Right lobe of liver (tissue), 6 donors: ENCODE data around the gene FAM98B. TPM values are rescaled to one million over a fixed set of nuclear protein-coding genes. Genes with fewer than 3 reads are reported as not detected.

Source experiments
- ATAC-seq, 4 donors: fragments of 200-7000 bp; cut with Tn5 transposase; one replicate each; pipeline ENCODE4 v1.9.1; 2020; ENCODE audit warnings: mild to moderate bottlenecking in 4 of 4, moderate library complexity in 4 of 4
- DNase-seq, 3 donors: peaks; one replicate each; pipeline ENCODE4 v3.0.0-alpha.2; 2020
- H3K27ac ChIP-seq, 3 donors: fragments of 200-600 bp; one replicate each; pipeline ENCODE4 v1.8.0; 2022
- H3K27me3 ChIP-seq, 2 donors: fragments of 200-600 bp; one replicate each; pipeline ENCODE4 v1.8.0; 2022
- H3K36me3 ChIP-seq, 4 donors: fragments of 200-600 bp; sonication (generic) in 1 of 4; one replicate each; pipeline versions ENCODE4 v1.5.1 to v1.8.0; 2017 to 2022; ENCODE audit warnings: control low read depth in 1 of 4
- H3K4me1 ChIP-seq, 4 donors: fragments of 200-600 bp; sonication (generic) in 1 of 4; one replicate each; pipeline versions ENCODE4 v1.5.1 to v1.8.0; 2017 to 2022; ENCODE audit warnings: control low read depth in 1 of 4
- H3K4me3 ChIP-seq, 3 donors: fragments of 200-600 bp; one replicate each; pipeline ENCODE4 v1.8.0; 2022
- H3K9me3 ChIP-seq, 4 donors: fragments of 200-600 bp; sonication (generic) in 1 of 4; one replicate each; pipeline versions ENCODE4 v1.5.1 to v1.8.0; 2017 to 2022; ENCODE audit warnings: control low read depth in 1 of 4
- CTCF ChIP-seq, 4 donors: fragments of 200-600 bp in 3 of 4; fragments of 450-650 bp in 1 of 4; IDR thresholded peaks; one replicate each; pipeline versions ENCODE4 v1.5.1 to v1.8.0; 2016 to 2022; ENCODE audit warnings: antibody characterized with exemption in 4 of 4, mild to moderate bottlenecking in 2 of 4
- POLR2A ChIP-seq: fragments of 450-650 bp; IDR thresholded peaks from one replicate; pipeline ENCODE4 v1.6.1; 2017; ENCODE audit warnings: antibody characterized with exemption, mild to moderate bottlenecking
- WGBS: methylation state at CpG from one replicate; pipeline ENCODE4 v1.1.6; 2018; ENCODE audit warnings: low coverage, low lambda C conversion rate; ENCODE audit not compliant: insufficient coverage; ENCODE audit errors: missing lambda C conversion rate; 5-methylcytosine and 5-hydroxymethylcytosine counted together
- intact Hi-C, 2 donors: fragments of 100-400 bp; cut with DNase I; formaldehyde crosslinking; loops; one replicate each; pipeline versions ENCODE4 v1.11.2 to v1.14.1; 2022
- total RNA-seq, 6 experiments: library from RNA; depleted of rRNA in 2 of 6; stranded (reverse); fragments of >200 nt in 2 of 6; fragmentation: NEBNext Ultra II Directional in 3 of 6; extraction: Animal tissue kit (Norgen Biotek cat#: 25700) in 3 of 6; gene quantifications; one replicate each; pipeline versions ENCODE4 v1.1.0 to v1.2.4, GENCODE V29; 2016 to 2023
- donor health status: DM: no; HTN: yes; CAD: no.
- donor health status: DM: no; HTN: no; CAD: no.
- donor health status: DM: no; HTN: no; CAD: no.
- donor health status: DM: no; HTN: yes; CAD: no.
- donor health status: DM: no; HTN: yes; CAD: no.

Gene FAM98B
- total RNA-seq, 6 experiments from 2014 or later, result 2.6 to 7.6 (median 5.5) TPM

GRCh38 chr15:38512901-38513300 lies 59.0 kb downstream of the FAM98B start:
- 100% methylated on average over 1 of the region's 1 CpG for WGBS
- no peak overlapping the region for H3K27ac ChIP-seq
- TF ChIP-seq CTCF (IDR thresholded peaks at IDR 0.05), result no peak
- TF ChIP-seq POLR2A, result no peak
- no peaks in the 10 kb centered on the region for H3K27me3 ChIP-seq
- no peaks in the 10 kb centered on the region for H3K4me1 ChIP-seq
- H3K4me3 ChIP-seq, result no peak overlapping the region
- intact Hi-C loops, result no loop called here
- no peaks in the 10 kb centered on the region for H3K9me3 ChIP-seq
- H3K36me3 ChIP-seq, result no peaks in the 10 kb centered on the region
- no peak for DNase-seq
- no peak for ATAC-seq

GRCh38 chr15:38514601-38515000 lies 60.7 kb downstream of the FAM98B start:
- Histone ChIP-seq H3K27me3 (no peaks in the 10 kb centered on the region), H3K36me3 (no peaks in the 10 kb centered on the region), H3K4me1 (no peaks in the 10 kb centered on the region), H3K9me3 (no peaks in the 10 kb centered on the region), H3K27ac (no peak overlapping the region), H3K4me3 (no peak overlapping the region)
- DNase-seq (no peak), ATAC-seq (no peak)
- 27% methylated on average over 2 of the region's 2 CpGs for WGBS
- no peak for TF ChIP-seq POLR2A
- TF ChIP-seq CTCF (IDR thresholded peaks at IDR 0.05), result no peak
- intact Hi-C loops, result no loop called here

GRCh38 chr15:38516626-38517025 lies 62.7 kb downstream of the FAM98B start:
- no peaks in the 10 kb centered on the region for H3K27me3 ChIP-seq
- H3K27ac ChIP-seq, result no peak overlapping the region
- intact Hi-C loops, result no loop called here
- ATAC-seq (no peak), DNase-seq (no peak)
- H3K4me3 ChIP-seq, result no peak overlapping the region
- no peaks in the 10 kb centered on the region for H3K4me1 ChIP-seq
- H3K9me3 ChIP-seq, result no peaks in the 10 kb centered on the region
- no peaks in the 10 kb centered on the region for H3K36me3 ChIP-seq
- 60% methylated on average over 5 of the region's 5 CpGs for WGBS
- no peak for TF ChIP-seq POLR2A
- TF ChIP-seq CTCF (IDR thresholded peaks at IDR 0.05), result no peak

GRCh38 chr15:38517312-38517975 lies 63.5 kb downstream of the FAM98B start:
- no peak for ATAC-seq
- no peak for DNase-seq
- Histone ChIP-seq H3K4me1 (no peaks in the 10 kb centered on the region), H3K27me3 (no peaks in the 10 kb centered on the region), H3K4me3 (no peak overlapping the region), H3K36me3 (no peaks in the 10 kb centered on the region), H3K9me3 (no peaks in the 10 kb centered on the region), H3K27ac (no peak overlapping the region)
- WGBS, result 66% methylated on average over 2 of the region's 2 CpGs
- intact Hi-C loops, result no loop called here
- TF ChIP-seq CTCF (IDR thresholded peaks at IDR 0.05), result no peak
- TF ChIP-seq POLR2A, result no peak
